Measurements from ENCODE around the gene RCN2. TPM values are rescaled to one million over a fixed set of nuclear protein-coding genes. Genes with fewer than 3 reads are reported as not detected.

Gene RCN2
- total and polyA plus RNA-seq, 2 donors (not counting 3 experiments of a cell fraction or from before 2014, with no cell fraction given): 45.2 to 71.9 TPM

GRCh38 chr15:77001351-77001750 is 69.8 kb downstream of the RCN2 start:
- no peaks in the 10 kb centered on the region for H4K20me1 ChIP-seq (replicated peaks; ENCODE audit: control insufficient read depth, extremely low read depth, insufficient read depth, low read length)
- H2AFZ ChIP-seq (ENCODE audit: low read depth, low read length): no peak overlapping the region
- no peaks in the 10 kb centered on the region for H3K9me1 ChIP-seq (replicated peaks; ENCODE audit: control insufficient read depth, extremely low read depth, insufficient read depth, low read length)
- no peak overlapping the region for H3K27ac ChIP-seq (ENCODE audit: insufficient read depth, low read depth, low read length)
- H3K9ac ChIP-seq (replicated peaks; ENCODE audit: extremely low read depth, insufficient read depth, low read length): no peak overlapping the region
- ChIA-PET CTCF (interaction anchor here (1.3 kb wide), 1 partner anchor 33 kb away, joined by 3 read pairs; no protein-coding TSS in a partner anchor), POLR2A (no interaction called here)
- H3K4me1 ChIP-seq (ENCODE audit: control insufficient read depth, extremely low read depth, insufficient read depth, low read length): peaks cover 6% of the 10 kb centered on the region
- dilution Hi-C loops (cut with MboI; ENCODE audit: extremely low pct_ligation_motif_present, low sequenced_read_pairs): no loop called here
- H3K4me2 ChIP-seq (ENCODE audit: insufficient read depth, low read length): no peak overlapping the region
- DNase-seq (ENCODE audit: low read depth, low spot score) (no peak), FAIRE-seq (no peak)
- intact Hi-C loops (cut with micrococcal nuclease): no loop called here
- peaks cover under 1 to 1% of the 10 kb centered on the region in 2 experiments for H3K27me3 ChIP-seq (ENCODE audit: control insufficient read depth in 2 of 2, insufficient read depth in 2 of 2, low read length in 2 of 2)
- H3K36me3 ChIP-seq (ENCODE audit: control insufficient read depth in 2 of 2, extremely low read depth in 1 of 2, insufficient read depth in 2 of 2, low read length in 2 of 2): no peaks in the 10 kb centered on the region
- no peak overlapping the region for H3K4me3 ChIP-seq (replicated peaks in 1 of 3; ENCODE audit: insufficient read depth in 1 of 3, low read depth in 1 of 3, low read length in 3 of 3)
- no peak for TF ChIP-seq CTCF (IDR thresholded peaks at IDR 0.05; ENCODE audit: extremely low read depth in 1 of 2, insufficient read depth in 1 of 2, low read depth in 1 of 2, low read length in 2 of 2)
- no peak for TF ChIP-seq FOS (IDR thresholded peaks at IDR 0.05; ENCODE audit: borderline replicate concordance, insufficient read depth, low read length)
- TF ChIP-seq EZH2 (IDR thresholded peaks at IDR 0.05; ENCODE audit: borderline replicate concordance, low read depth, low read length, severe bottlenecking): no peak
- H3K9me3 ChIP-seq (replicated peaks; ENCODE audit: control insufficient read depth, insufficient read depth, low read length): no peaks in the 10 kb centered on the region
- no TSS peak for BruUV-seq (replicated peaks)
- no peaks in the 10 kb centered on the region for H3K79me2 ChIP-seq (ENCODE audit: control insufficient read depth, insufficient read depth, low read length)

GRCh38 chr15:77001966-77002365 is 70.4 kb downstream of the RCN2 start:
- H3K27ac ChIP-seq (ENCODE audit: insufficient read depth, low read depth, low read length): no peak overlapping the region
- TF ChIP-seq FOS (IDR thresholded peaks at IDR 0.05; ENCODE audit: borderline replicate concordance, insufficient read depth, low read length): no peak
- TF ChIP-seq EZH2 (IDR thresholded peaks at IDR 0.05; ENCODE audit: borderline replicate concordance, low read depth, low read length, severe bottlenecking): no peak
- TF ChIP-seq MAX (IDR thresholded peaks at IDR 0.05; ENCODE audit: insufficient read depth, insufficient read length): no peak
- TF ChIP-seq JUN (IDR thresholded peaks at IDR 0.05; ENCODE audit: borderline replicate concordance, insufficient read depth, insufficient read length, low read depth): no peak
- TF ChIP-seq GATA2 (IDR thresholded peaks at IDR 0.05; ENCODE audit: insufficient read depth, insufficient read length, low read depth, low read length): no peak
- no peak for TF ChIP-seq POLR2A (IDR thresholded peaks at IDR 0.05; ENCODE audit: low read depth, low read length)
- no peak for TF ChIP-seq MYC (IDR thresholded peaks at IDR 0.05; ENCODE audit: low read depth, low read length)
- no peak for TF ChIP-seq POLR2AphosphoS5 (IDR thresholded peaks at IDR 0.05; ENCODE audit: insufficient read depth, low read depth, low read length)
- TF ChIP-seq CTCF (IDR thresholded peaks at IDR 0.05; ENCODE audit: extremely low read depth in 1 of 2, insufficient read depth in 1 of 2, low read depth in 1 of 2, low read length in 2 of 2): no peak
- no peak overlapping the region for H3K9ac ChIP-seq (replicated peaks; ENCODE audit: extremely low read depth, insufficient read depth, low read length)
- no peaks in the 10 kb centered on the region for H3K9me3 ChIP-seq (replicated peaks; ENCODE audit: control insufficient read depth, insufficient read depth, low read length)
- H4K20me1 ChIP-seq (replicated peaks; ENCODE audit: control insufficient read depth, extremely low read depth, insufficient read depth, low read length): no peaks in the 10 kb centered on the region
- peaks cover 1 to 2% of the 10 kb centered on the region in 2 experiments for H3K27me3 ChIP-seq (ENCODE audit: control insufficient read depth in 2 of 2, insufficient read depth in 2 of 2, low read length in 2 of 2)
- H3K79me2 ChIP-seq (ENCODE audit: control insufficient read depth, insufficient read depth, low read length): no peaks in the 10 kb centered on the region
- DNase-seq (ENCODE audit: low read depth, low spot score) (no peak), FAIRE-seq (no peak)
- no peak overlapping the region for H3K4me2 ChIP-seq (ENCODE audit: insufficient read depth, low read length)
- H3K9me1 ChIP-seq (replicated peaks; ENCODE audit: control insufficient read depth, extremely low read depth, insufficient read depth, low read length): no peaks in the 10 kb centered on the region
- CTCF ChIA-PET: interaction anchor here (1.3 kb wide), 1 partner anchor 33 kb away, joined by 3 read pairs; no protein-coding TSS in a partner anchor
- POLR2A ChIA-PET: no interaction called here
- H3K4me3 ChIP-seq (replicated peaks in 1 of 3; ENCODE audit: insufficient read depth in 1 of 3, low read depth in 1 of 3, low read length in 3 of 3): no peak overlapping the region
- H3K4me1 ChIP-seq (ENCODE audit: control insufficient read depth, extremely low read depth, insufficient read depth, low read length): no peaks in the 10 kb centered on the region
- no TSS peak for BruUV-seq (replicated peaks)
- intact Hi-C loops (cut with micrococcal nuclease) (no loop called here), dilution Hi-C loops (cut with MboI; ENCODE audit: extremely low pct_ligation_motif_present, low sequenced_read_pairs) (no loop called here)
- H3K36me3 ChIP-seq (ENCODE audit: control insufficient read depth in 2 of 2, extremely low read depth in 1 of 2, insufficient read depth in 2 of 2, low read length in 2 of 2): no peaks in the 10 kb centered on the region
- H2AFZ ChIP-seq (ENCODE audit: low read depth, low read length): no peak overlapping the region
